HS-5 (cell line): ENCODE data around the gene SCN8A.

Experiments
- DNase-seq: peaks from one replicate; pipeline ENCODE4 v3.0.0-alpha.2; 2012; ENCODE audit warnings: low read depth

The SCN8A gene

DNA sequence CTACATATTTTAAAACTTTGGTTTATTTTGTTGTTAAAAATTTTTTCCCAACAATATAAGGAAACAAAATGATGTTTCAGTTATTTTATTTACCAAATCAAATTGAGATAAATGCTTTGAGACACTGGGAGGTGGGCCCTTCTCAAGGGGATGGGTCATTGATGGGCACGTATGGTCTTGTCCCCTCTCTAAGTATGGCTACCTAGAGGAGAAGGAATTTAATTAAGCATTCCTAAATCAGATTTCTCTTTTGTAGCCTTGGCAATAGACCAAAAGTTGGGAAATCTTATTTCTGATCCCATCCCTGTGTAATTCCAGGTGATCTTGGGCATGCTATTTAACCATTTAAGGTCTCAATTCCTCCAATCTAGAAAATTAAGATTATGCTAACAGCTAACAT lies 79.0 kb downstream of the SCN8A start:
- DNase-seq = no peak

DNA sequence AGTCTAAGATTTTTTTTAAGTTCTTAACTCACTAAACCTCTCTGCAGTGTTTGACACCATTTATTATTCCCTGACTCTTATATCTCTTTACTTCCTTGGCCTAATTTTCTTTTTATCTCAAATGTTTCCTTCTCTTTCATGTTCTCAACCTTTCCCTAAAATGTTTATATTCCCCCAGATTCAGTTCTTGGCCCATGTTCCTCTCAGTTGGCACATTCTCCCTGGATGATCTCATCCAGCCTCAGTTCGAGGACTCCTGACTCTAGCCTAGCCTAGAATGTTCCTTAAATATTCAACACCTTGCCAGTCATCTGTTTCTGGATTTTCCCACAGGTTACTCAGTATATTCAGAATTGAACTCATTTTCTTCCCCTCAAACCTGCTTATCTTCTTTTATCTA lies 81.3 kb downstream of the SCN8A start:
- no peak for DNase-seq

DNA sequence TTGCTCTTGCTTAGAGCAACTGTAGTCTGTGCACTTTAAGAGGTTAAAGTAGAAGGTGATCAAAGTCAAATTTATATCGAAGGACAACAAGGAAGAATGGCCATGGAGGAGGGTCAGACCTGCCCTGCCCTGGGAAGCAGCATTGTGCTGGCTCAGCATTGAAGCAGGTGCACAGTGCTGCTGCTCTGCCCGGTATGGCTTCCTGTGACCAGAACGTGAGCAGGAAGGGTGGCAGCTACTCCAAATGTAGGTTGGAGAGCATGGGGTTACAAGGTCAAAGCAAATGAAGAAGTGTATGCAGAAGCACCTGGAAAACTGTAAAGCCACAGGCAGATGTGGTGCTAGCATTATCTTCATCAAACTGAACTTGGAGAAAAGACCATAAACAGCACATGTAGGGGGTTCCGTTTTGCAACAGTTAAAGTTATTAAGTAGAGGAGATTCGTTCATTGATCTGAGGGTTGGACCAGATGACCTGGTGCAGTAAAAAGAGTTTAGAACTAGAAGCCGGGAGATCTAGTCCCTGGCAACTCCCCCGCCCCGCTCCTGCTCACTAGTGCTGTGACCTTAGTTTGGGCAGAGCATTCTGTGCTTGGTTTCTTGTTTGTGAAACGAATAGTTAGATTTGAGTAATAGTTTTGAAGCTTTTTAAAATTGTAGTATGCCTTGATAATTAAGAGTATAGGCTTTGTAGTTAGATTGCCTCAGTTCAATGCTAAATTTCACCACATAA lies 84.2 kb downstream of the SCN8A start:
- DNase-seq = no peak

GRCh38 chr12:51676875-51677274 lies 85.8 kb downstream of the SCN8A start:
- no peak for DNase-seq

- no peak for DNase-seq
Measured at GRCh38 chr12:51677284-51677968, 86.4 kb downstream of the SCN8A start.

GRCh38 chr12:51678086-51678724 lies 87.2 kb downstream of the SCN8A start:
- DNase-seq = no peak

DNA sequence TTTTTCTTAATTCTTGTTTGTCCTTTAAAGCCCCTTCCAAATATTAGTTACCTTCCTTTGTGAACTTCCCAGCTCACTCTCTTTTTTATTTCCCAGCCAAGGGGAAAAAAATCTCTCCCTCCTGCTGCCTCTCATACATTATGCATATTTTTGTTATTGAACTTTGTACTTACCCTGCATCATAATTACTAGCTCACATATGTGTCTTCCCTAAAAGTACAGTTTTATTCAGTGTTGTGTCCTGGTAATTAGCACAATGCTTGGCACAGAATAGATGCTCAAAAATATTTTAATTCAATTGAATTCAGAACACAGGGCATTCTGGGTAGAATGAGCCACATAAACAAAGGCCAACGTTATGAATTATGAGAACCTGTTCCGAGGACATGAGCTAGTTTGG lies 91.9 kb downstream of the SCN8A start:
- no peak for DNase-seq

- DNase-seq = no peak
Measured at GRCh38 chr12:51683763-51684357, 92.8 kb downstream of the SCN8A start.

- no peak for DNase-seq
Measured at GRCh38 chr12:51686727-51687126, 95.7 kb downstream of the SCN8A start.

DNA sequence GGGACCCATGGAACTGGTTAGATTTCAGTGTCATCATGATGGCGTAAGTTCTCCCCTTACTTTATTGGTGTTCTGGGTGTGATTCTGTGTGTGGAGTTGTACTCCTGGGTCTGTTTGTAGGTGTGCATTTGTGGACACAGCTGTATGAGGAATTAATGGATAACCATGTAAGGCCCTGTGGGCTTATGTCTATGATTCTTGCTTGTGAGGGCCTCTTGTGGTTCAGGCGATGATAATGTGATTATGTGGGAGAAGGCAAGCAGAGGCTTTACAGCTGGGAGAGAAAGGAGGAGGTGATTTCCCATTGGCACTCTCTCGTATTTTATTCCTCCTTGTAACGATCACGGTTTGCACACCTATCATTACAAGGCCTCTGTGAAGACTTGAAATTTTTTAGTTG lies 96.1 kb downstream of the SCN8A start:
- DNase-seq = no peak

DNA sequence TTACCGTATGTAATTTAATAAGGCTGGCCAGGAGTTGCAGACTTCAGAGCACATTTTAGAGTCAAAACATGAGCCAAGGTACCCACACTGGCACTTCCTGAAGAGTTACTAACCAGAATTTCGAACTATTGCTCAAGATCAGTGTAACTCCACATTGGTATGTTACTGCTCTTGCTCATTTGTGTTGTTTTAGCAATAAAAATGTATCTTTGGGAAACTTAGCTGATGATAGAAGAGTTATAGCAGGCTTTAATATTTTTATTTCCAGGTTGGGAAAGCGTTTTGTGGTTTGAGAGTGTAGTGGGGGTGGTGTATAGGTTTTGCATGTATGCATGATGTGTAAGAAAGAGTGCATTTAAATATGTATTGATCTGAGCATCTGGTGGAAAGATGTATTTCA lies 96.6 kb downstream of the SCN8A start:
- DNase-seq = peak; percentile 87

DNA sequence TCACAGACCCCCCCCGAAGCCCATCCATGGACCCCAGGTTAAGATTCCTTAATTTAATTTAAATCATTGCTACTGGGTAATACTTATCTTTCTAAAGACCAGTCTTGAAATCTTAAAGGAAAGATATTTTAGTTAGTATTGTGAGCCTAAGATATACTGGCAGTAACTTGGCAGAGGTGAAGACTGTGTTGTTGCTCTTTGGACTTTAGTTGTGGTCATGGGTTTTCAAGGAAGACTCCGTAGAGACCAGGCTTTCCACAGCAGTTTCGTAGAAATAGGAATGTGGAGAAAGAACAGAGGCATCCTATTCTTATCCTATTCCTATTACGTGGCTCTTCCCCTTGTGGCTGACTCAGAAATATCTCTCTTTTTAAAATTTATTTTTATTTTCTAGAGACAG lies 99.0 kb downstream of the SCN8A start:
- DNase-seq = no peak

DNA sequence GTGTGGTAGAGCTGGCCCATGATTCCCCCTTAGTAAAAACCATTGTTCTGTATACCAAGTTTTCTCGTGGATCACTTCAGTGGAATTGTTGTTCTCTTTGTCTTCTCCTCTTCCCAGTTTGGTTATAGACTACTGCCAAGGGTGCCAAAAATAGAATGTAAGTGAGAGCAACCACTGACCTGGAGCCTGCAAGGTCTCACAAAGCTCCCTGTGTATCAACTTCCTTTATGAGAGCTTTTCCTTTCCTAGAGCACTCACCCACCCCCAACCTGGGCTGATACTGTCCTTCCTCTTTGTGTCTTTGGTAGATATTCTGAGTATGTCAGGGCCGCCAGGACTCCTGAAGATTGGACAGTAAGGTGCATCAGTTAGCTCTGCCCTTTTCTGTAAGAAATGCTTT lies 101.0 kb downstream of the SCN8A start:
- no peak for DNase-seq

DNA sequence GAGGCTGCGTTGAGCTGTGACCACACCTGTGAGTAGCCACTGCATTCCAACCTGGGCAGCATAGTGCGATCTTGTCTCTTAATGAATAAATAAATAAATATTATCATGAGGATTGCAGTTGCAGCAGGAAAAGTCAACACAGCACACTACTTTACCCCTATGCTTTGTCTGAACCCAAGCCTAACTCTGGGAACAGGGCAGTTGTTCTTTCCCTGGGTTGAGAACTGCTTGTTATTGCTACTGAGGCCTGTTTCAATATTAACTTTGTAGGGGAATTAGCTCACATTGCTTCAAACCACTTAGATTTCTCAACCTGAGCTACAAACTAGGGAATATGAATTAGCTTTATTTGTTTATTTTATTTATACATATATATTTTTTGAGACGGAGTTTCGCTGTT lies 102.5 kb downstream of the SCN8A start:
- no peak for DNase-seq

DNA sequence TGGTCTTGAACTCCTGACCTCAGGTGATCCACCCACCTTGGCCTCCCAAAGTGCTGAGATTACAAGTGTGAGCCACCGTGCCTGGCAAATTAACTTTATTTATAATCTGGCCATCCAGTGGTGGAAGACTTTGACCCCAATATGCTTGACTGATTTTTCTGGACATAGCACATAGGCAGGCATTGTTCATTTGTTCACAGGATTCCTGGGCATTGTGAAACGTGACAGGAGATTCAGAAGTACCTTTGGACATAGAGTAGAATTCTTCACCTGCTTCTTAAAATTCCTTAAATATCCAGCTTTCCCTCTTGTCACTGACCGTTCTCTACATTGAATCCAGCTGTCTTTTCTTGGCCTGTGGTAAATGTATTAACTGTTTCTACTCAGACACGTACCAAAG lies 103.1 kb downstream of the SCN8A start:
- no peak for DNase-seq

- no peak for DNase-seq
Measured at GRCh38 chr12:51695241-51696010, 104.4 kb downstream of the SCN8A start.

DNA sequence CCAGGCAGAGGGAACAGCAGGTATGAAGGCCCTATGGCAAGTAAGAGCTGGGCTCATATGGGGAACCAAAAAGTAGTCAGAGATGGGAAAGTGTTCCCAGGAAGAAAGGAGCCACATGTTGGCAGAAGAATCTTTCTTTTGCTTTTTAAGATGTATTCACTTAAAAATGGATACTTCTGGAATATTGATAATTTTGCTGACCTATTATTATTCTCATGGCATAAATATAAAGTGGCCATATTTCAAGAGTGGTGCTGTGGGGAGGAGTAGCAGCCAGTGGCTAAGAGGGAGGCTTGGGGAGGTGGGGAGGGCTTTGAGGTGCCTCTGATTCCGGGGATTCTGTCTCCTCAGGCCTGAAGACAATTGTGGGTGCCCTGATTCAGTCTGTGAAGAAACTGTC lies 108.2 kb downstream of the SCN8A start:
- DNase-seq = no peak

- no peak for DNase-seq
Measured at GRCh38 chr12:51700887-51701286, 109.9 kb downstream of the SCN8A start.

DNA sequence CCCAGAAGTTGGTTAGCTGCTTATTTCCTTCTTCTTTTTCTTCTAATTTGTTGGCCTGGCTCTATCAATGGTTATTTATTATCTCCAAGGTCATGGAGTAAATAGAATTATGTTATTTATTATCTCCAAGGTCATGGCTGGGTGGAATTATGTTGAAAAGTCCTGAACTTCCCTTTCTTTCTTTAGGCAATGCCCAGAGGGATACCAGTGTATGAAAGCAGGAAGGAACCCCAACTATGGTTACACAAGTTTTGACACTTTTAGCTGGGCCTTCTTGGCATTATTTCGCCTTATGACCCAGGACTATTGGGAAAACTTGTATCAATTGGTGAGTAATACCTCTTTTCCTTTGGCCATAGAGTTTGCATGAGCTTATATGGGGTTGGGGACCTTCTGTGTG lies 111.6 kb downstream of the SCN8A start:
- no peak for DNase-seq

GRCh38 chr12:51705450-51705849 lies 114.4 kb downstream of the SCN8A start:
- DNase-seq = no peak

- DNase-seq = no peak
Measured at GRCh38 chr12:51706206-51706605, 115.2 kb downstream of the SCN8A start.

DNA sequence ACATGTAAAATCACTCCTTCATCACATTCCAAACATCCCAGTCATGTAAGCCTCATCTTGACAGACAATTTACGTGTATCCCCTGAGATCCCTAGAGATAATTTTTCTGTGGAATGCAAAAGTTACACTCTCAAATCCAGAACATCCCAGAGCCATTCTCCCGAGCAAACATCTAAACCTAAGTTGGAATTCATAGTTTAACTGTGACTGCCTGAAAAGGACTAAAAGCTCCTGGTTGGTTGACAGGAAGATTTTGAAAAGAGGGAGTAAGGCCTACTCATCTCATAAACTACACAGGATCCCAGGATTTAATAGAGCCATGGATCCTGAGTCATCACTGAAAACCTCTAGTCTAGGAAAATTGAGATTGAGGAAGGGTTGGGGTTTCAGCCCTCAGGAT lies 123.6 kb downstream of the SCN8A start:
- DNase-seq = peak; percentile 71
